Uterus (tissue), 4 donors: ENCODE results near the gene DENND1A. TPM values are rescaled to one million over a fixed set of nuclear protein-coding genes. Genes with fewer than 3 reads are reported as not detected.

Source experiments
- DNase-seq, 2 donors: peaks; one replicate each; pipeline ENCODE4 v3.0.0-alpha.2; 2019 to 2020
- H3K27ac ChIP-seq, 2 donors: fragments of 200-600 bp; sonication (generic); 1 replicate in 1 of 2; 2 replicates in 1 of 2; pipeline ENCODE4 v1.5.1; 2016 to 2018
- H3K27me3 ChIP-seq, 2 donors: fragments of 200-600 bp; sonication (generic); one replicate each; pipeline ENCODE4 v1.5.1; 2018 to 2019; ENCODE audit warnings: control low read depth in 1 of 2
- H3K36me3 ChIP-seq, 2 donors: fragments of 200-600 bp; sonication (generic); one replicate each; pipeline ENCODE4 v1.5.1; 2019; ENCODE audit warnings: control low read depth in 1 of 2
- H3K4me1 ChIP-seq, 2 donors: fragments of 200-600 bp; sonication (generic); one replicate each; pipeline ENCODE4 v1.5.1; 2018 to 2019; ENCODE audit warnings: control low read depth in 1 of 2
- H3K4me3 ChIP-seq, 2 donors: fragments of 200-600 bp; sonication (generic); 1 replicate in 1 of 2; 2 replicates in 1 of 2; pipeline ENCODE4 v1.5.1; 2018 to 2019; ENCODE audit warnings: mild to moderate bottlenecking in 1 of 2
- H3K9me3 ChIP-seq, 2 donors: fragments of 200-600 bp; sonication (generic); one replicate each; pipeline ENCODE4 v1.5.1; 2019; ENCODE audit warnings: control low read depth in 1 of 2
- POLR2A ChIP-seq, 2 donors: fragments of 450-650 bp; IDR thresholded peaks; one replicate each; pipeline ENCODE4 v1.6.1; 2016; ENCODE audit warnings: antibody characterized with exemption in 2 of 2, mild to moderate bottlenecking in 1 of 2, moderate library complexity in 1 of 2
- intact Hi-C: fragments of 100-400 bp; cut with DNase I; formaldehyde crosslinking; loops from one replicate; pipeline ENCODE4 v1.15.1; 2023; ENCODE audit warnings: low total_unique reads
- total RNA-seq, 4 donors: library from RNA; depleted of rRNA in 3 of 4; stranded (reverse); fragments of >200 nt in 3 of 4; gene quantifications; one replicate each; pipeline versions ENCODE4 v1.1.0 to v1.2.4, GENCODE V29; 2014 to 2023
- TF ChIP-seq, protein P1 (sequence below), 4 experiments: fragments of 200-600 bp in 2 of 4; fragments of 450-650 bp in 2 of 4; sonication (generic) in 2 of 4; IDR thresholded peaks; one replicate each; pipeline ENCODE4 v1.5.1; 2016 to 2019; ENCODE audit warnings: antibody characterized with exemption in 4 of 4, mild to moderate bottlenecking in 2 of 4, moderate library complexity in 1 of 4
- donor health status: DM: yes; HTN: yes; CAD: no.

DENND1A gene
- total RNA-seq, 4 donors from 2014 or later, result 10.8 to 34.5 (median 22.6) TPM

GRCh38 chr9:123344192-123344949, 585.6 kb downstream of the DENND1A start:
- H3K27ac ChIP-seq, result no peak overlapping the region
- H3K36me3 ChIP-seq, result no peaks in the 10 kb centered on the region

DNA sequence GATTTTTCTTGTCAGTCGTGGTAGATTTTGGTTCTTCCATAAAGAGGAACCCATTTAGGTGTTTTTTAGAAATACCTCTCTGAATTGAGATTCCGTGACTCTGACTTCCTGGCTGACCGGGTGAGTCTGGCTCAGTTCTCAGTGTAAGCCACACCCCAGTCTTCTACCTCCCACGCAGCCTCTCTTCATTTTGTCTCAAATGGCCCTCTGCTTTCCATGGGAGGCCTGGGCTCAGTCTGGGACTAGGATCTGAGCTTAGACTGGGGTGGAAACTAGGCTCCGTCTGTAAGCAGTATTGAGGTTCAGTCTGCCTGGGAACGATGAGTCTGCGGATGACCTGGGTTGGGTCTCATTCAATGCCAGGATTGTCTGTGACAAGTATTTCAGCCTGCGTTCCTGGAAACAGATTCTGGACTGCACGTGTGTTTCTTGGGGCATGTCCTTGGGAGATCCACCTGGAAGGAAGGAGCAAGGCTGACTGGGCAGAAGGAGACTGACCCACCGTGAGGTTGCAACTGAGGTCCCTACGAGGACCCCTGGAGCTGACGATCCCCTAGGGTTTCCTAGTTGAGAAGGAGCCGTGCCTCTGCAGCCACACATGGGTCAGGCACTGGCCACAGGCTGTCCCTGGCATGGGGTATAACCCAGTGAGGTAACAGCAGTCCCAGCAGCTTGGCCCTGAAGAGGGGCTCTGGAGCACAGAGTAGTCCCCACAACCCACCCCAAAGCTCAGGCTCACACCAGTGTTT, 586.3 kb downstream of the DENND1A start:
- TF ChIP-seq, protein P1, sequence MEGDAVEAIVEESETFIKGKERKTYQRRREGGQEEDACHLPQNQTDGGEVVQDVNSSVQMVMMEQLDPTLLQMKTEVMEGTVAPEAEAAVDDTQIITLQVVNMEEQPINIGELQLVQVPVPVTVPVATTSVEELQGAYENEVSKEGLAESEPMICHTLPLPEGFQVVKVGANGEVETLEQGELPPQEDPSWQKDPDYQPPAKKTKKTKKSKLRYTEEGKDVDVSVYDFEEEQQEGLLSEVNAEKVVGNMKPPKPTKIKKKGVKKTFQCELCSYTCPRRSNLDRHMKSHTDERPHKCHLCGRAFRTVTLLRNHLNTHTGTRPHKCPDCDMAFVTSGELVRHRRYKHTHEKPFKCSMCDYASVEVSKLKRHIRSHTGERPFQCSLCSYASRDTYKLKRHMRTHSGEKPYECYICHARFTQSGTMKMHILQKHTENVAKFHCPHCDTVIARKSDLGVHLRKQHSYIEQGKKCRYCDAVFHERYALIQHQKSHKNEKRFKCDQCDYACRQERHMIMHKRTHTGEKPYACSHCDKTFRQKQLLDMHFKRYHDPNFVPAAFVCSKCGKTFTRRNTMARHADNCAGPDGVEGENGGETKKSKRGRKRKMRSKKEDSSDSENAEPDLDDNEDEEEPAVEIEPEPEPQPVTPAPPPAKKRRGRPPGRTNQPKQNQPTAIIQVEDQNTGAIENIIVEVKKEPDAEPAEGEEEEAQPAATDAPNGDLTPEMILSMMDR (IDR thresholded peaks at IDR 0.05), result no peak
- no peak for TF ChIP-seq POLR2A (IDR thresholded peaks at IDR 0.05)
- H3K4me3 ChIP-seq, result no peak overlapping the region
- no peaks in the 10 kb centered on the region for H3K27me3 ChIP-seq
- intact Hi-C loops, result no loop called here
- no peak for DNase-seq
- no peaks in the 10 kb centered on the region for H3K36me3 ChIP-seq
- no peak overlapping the region for H3K27ac ChIP-seq
- H3K9me3 ChIP-seq, result no peaks in the 10 kb centered on the region
- no peaks in the 10 kb centered on the region for H3K4me1 ChIP-seq

More at GRCh38 chr9:123344192-123344949, 585.6 kb downstream of the DENND1A start:
- H3K9me3 ChIP-seq, result no peaks in the 10 kb centered on the region
- H3K27me3 ChIP-seq, result no peaks in the 10 kb centered on the region
- TF ChIP-seq, protein P1 (IDR thresholded peaks at IDR 0.05), result no peak
- no peak for TF ChIP-seq POLR2A (IDR thresholded peaks at IDR 0.05)
- no peaks in the 10 kb centered on the region for H3K4me1 ChIP-seq
- no peak for DNase-seq
- no peak overlapping the region for H3K4me3 ChIP-seq
- intact Hi-C loops, result no loop called here

- Histone ChIP-seq H3K27me3 (no peaks in the 10 kb centered on the region), H3K4me3 (no peak overlapping the region), H3K36me3 (no peaks in the 10 kb centered on the region), H3K9me3 (no peaks in the 10 kb centered on the region), H3K27ac (no peak overlapping the region), H3K4me1 (no peaks in the 10 kb centered on the region)
- intact Hi-C loops, result no loop called here
- no peak for TF ChIP-seq POLR2A (IDR thresholded peaks at IDR 0.05)
- TF ChIP-seq, protein P1 (IDR thresholded peaks at IDR 0.05), result no peak
- no peak for DNase-seq
Measured at GRCh38 chr9:123342247-123342646, 587.7 kb downstream of the DENND1A start.

DNA sequence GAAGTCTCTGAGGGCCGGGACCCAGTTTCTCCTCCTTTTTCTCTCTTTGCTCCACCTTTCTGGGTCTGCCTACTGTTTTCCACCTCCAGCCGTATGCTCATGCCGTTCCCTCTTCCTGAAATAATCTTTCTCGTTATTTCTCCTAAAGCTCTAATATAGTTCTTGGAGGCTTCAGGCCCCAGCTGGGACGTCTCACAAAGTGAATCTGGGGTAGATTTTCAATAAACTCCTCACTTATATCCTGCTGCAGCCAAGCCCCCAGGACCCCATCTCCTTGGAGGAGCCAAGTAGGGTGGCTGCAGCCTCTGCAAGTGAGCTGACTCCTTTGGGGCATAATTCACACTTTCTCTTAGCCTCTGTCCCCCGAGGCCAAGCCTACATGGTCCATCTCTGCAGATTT, 588.1 kb downstream of the DENND1A start:
- Histone ChIP-seq H3K9me3 (no peaks in the 10 kb centered on the region), H3K36me3 (no peaks in the 10 kb centered on the region), H3K4me1 (no peaks in the 10 kb centered on the region), H3K27ac (no peak overlapping the region), H3K4me3 (no peak overlapping the region), H3K27me3 (no peaks in the 10 kb centered on the region)
- no peak for TF ChIP-seq POLR2A (IDR thresholded peaks at IDR 0.05)
- TF ChIP-seq, protein P1 (IDR thresholded peaks at IDR 0.05), result no peak
- DNase-seq, result no peak
- intact Hi-C loops, result no loop called here
